Fibroblast of peridontal ligament (primary cell): ENCODE data around the gene SRCIN1.
"Not testable (repeated sequence)": the region's sequence is repeated elsewhere in the genome, so short reads cannot be mapped to it uniquely, and the experiment has no call there.

Source experiments
- DNase-seq: peaks from one replicate; pipeline ENCODE4 v3.0.0-alpha.2; 2010; ENCODE audit errors: extremely low read depth

The SRCIN1 gene

GRCh38 chr17:38545531-38546225 lies 60.1 kb downstream of the SRCIN1 start:
- no peak for DNase-seq

GRCh38 chr17:38544839-38545209 lies 60.9 kb downstream of the SRCIN1 start:
- DNase-seq, result no peak

GRCh38 chr17:38544175-38544838 lies 61.4 kb downstream of the SRCIN1 start:
- no peak for DNase-seq

- no peak for DNase-seq
Measured at GRCh38 chr17:38543403-38544174, 62.2 kb downstream of the SRCIN1 start.

GRCh38 chr17:38542286-38542685 lies 63.5 kb downstream of the SRCIN1 start:
- no peak for DNase-seq

- no peak for DNase-seq
Measured at GRCh38 chr17:38541281-38541680, 64.5 kb downstream of the SRCIN1 start.

- no peak for DNase-seq
Measured at GRCh38 chr17:38540514-38541045, 65.2 kb downstream of the SRCIN1 start.

- no peak for DNase-seq
Measured at GRCh38 chr17:38539386-38539785, 66.4 kb downstream of the SRCIN1 start.

- DNase-seq, result no peak
Measured at GRCh38 chr17:38538906-38539305, 66.8 kb downstream of the SRCIN1 start.

- peak; percentile 23 for DNase-seq
Measured at GRCh38 chr17:38536661-38537060, 69.1 kb downstream of the SRCIN1 start.

- no peak for DNase-seq
Measured at GRCh38 chr17:38535886-38536285, 69.9 kb downstream of the SRCIN1 start.

- no peak for DNase-seq
Measured at GRCh38 chr17:38534498-38534885, 71.3 kb downstream of the SRCIN1 start.

- no peak for DNase-seq
Measured at GRCh38 chr17:38533866-38534497, 71.8 kb downstream of the SRCIN1 start.

GRCh38 chr17:38533241-38533640 lies 72.5 kb downstream of the SRCIN1 start:
- DNase-seq, result no peak

- no peak for DNase-seq
Measured at GRCh38 chr17:38532451-38532850, 73.3 kb downstream of the SRCIN1 start.

- DNase-seq, result not testable (repeated sequence)
Measured at GRCh38 chr17:38531761-38532160, 74.0 kb downstream of the SRCIN1 start.

- not testable (repeated sequence) for DNase-seq
Measured at GRCh38 chr17:38530856-38531255, 74.9 kb downstream of the SRCIN1 start.

GRCh38 chr17:38528141-38528540 lies 77.6 kb downstream of the SRCIN1 start:
- not testable (repeated sequence) for DNase-seq

GRCh38 chr17:38526526-38526925 lies 79.2 kb downstream of the SRCIN1 start:
- DNase-seq, result not testable (repeated sequence)

GRCh38 chr17:38512473-38513058 lies 93.2 kb downstream of the SRCIN1 start:
- no peak for DNase-seq
